CD14-positive monocyte (primary cell): ENCODE results near the gene CAPN13. TPM values are rescaled to one million over a fixed set of nuclear protein-coding genes. Genes with fewer than 3 reads are reported as not detected.

Source experiments
- DNase-seq, 3 donors: peaks; one replicate each; pipeline ENCODE4 v3.0.0-alpha.2; 2011 to 2022
- H2AFZ ChIP-seq: 2 replicates; pipeline ENCODE4 v1.6.0; 2012; ENCODE audit warnings: mild to moderate bottlenecking, low read depth, low read length, inconsistent platforms; ENCODE audit not compliant: insufficient read depth, poor library complexity, severe bottlenecking
- H3K27ac ChIP-seq, 2 donors: 1 replicate in 1 of 2; 2 replicates in 1 of 2; pipeline ENCODE4 v1.5.1; 2012 to 2013; ENCODE audit warnings: low read length in 2 of 2, control low read depth in 1 of 2, inconsistent platforms in 1 of 2, low read depth in 1 of 2, mild to moderate bottlenecking in 1 of 2
- H3K27me3 ChIP-seq, 2 donors: one replicate each; pipeline versions ENCODE4 v1.6.0 to v1.6.1; 2011 to 2013; ENCODE audit warnings: low read length in 2 of 2; ENCODE audit not compliant: control insufficient read depth in 2 of 2, insufficient read depth in 2 of 2
- H3K36me3 ChIP-seq, 2 donors: replicated peaks in 1 of 2; 1 replicate in 1 of 2; 2 replicates in 1 of 2; pipeline versions ENCODE4 v1.5.1 to v1.6.1; 2012 to 2013; ENCODE audit warnings: low read length in 2 of 2, control low read depth in 1 of 2, inconsistent platforms in 1 of 2, mild to moderate bottlenecking in 1 of 2; ENCODE audit not compliant: insufficient read depth in 2 of 2, control insufficient read depth in 1 of 2
- H3K4me1 ChIP-seq, 2 donors: 1 replicate in 1 of 2; 2 replicates in 1 of 2; pipeline versions ENCODE4 v1.5.1 to v1.6.1; 2012 to 2013; ENCODE audit warnings: low read length in 2 of 2, control low read depth in 1 of 2, inconsistent platforms in 1 of 2, mild to moderate bottlenecking in 1 of 2, moderate library complexity in 1 of 2; ENCODE audit not compliant: insufficient read depth in 2 of 2, control insufficient read depth in 1 of 2
- H3K4me2 ChIP-seq: replicated peaks from 2 replicates; pipeline ENCODE3; 2012; ENCODE audit warnings: low read length, moderate library complexity, mild to moderate bottlenecking; ENCODE audit not compliant: poor library complexity, severe bottlenecking; ENCODE audit errors: extremely low read depth
- H3K4me3 ChIP-seq, 3 experiments: fragments of 200-600 bp in 1 of 3; sonication (generic) in 1 of 3; replicated peaks in 1 of 3; 1 replicate in 2 of 3; 2 replicates in 1 of 3; pipeline ENCODE4 v1.5.1; 2011 to 2013; ENCODE audit warnings: low read length in 3 of 3, mild to moderate bottlenecking in 3 of 3, control low read depth in 2 of 3, low read depth in 2 of 3, inconsistent platforms in 1 of 3, moderate library complexity in 1 of 3
- H3K79me2 ChIP-seq: 2 replicates; pipeline ENCODE4 v1.6.0; 2012; ENCODE audit warnings: mild to moderate bottlenecking, control low read depth, inconsistent platforms, low read length, moderate library complexity; ENCODE audit not compliant: insufficient read depth
- H3K9ac ChIP-seq: 2 replicates; pipeline ENCODE4 v1.6.0; 2017; ENCODE audit warnings: low read length, mild to moderate bottlenecking; ENCODE audit not compliant: insufficient read depth, poor library complexity, severe bottlenecking
- H3K9me3 ChIP-seq, 2 donors: replicated peaks in 1 of 2; 1 replicate in 1 of 2; 2 replicates in 1 of 2; pipeline versions ENCODE4 v1.5.1 to v1.6.1; 2012 to 2013; ENCODE audit warnings: low read length in 2 of 2, control low read depth in 1 of 2; ENCODE audit not compliant: control insufficient read depth in 1 of 2, insufficient read depth in 1 of 2
- H4K20me1 ChIP-seq: 2 replicates; pipeline ENCODE4 v1.6.0; 2012; ENCODE audit warnings: mild to moderate bottlenecking, low read length, control low read depth, moderate library complexity; ENCODE audit not compliant: insufficient read depth
- H3K27ac Mint-ChIP-seq, 7 donors: one replicate each; pipeline ENCODE4 v1.8.0; 2020; ENCODE audit warnings: mild to moderate bottlenecking in 7 of 7, mixed read lengths in 7 of 7, moderate library complexity in 6 of 7, inconsistent platforms in 2 of 7
- H3K27me3 Mint-ChIP-seq, 3 donors: one replicate each; pipeline ENCODE4 v1.8.0; 2021 to 2022; ENCODE audit warnings: low read depth in 3 of 3, mild to moderate bottlenecking in 3 of 3, mixed read lengths in 3 of 3, moderate library complexity in 3 of 3, inconsistent platforms in 1 of 3
- H3K36me3 Mint-ChIP-seq, 2 donors: one replicate each; pipeline ENCODE4 v1.8.0; 2020; ENCODE audit warnings: mixed read lengths in 2 of 2, inconsistent platforms in 1 of 2, mild to moderate bottlenecking in 1 of 2
- H3K4me1 Mint-ChIP-seq: one replicate; pipeline ENCODE4 v1.8.0; 2020; ENCODE audit warnings: mild to moderate bottlenecking, mixed read lengths
- H3K4me3 Mint-ChIP-seq, 2 donors: one replicate each; pipeline ENCODE4 v1.8.0; 2020; ENCODE audit warnings: mild to moderate bottlenecking in 2 of 2, mixed read lengths in 2 of 2, moderate library complexity in 1 of 2
- H3K9me3 Mint-ChIP-seq, 7 donors: one replicate each; pipeline ENCODE4 v1.8.0; 2020 to 2022; ENCODE audit warnings: mixed read lengths in 7 of 7, mild to moderate bottlenecking in 6 of 7, moderate library complexity in 6 of 7, inconsistent platforms in 2 of 7
- WGBS: methylation state at CpG from one replicate; pipeline ENCODE4 v1.1.5; 2013; ENCODE audit warnings: missing lambda C conversion rate; ENCODE audit not compliant: insufficient coverage; 5-methylcytosine and 5-hydroxymethylcytosine counted together
- intact Hi-C, 2 donors: fragments of 100-400 bp; cut with micrococcal nuclease; formaldehyde crosslinking; loops; one replicate each; pipeline versions ENCODE4 v1.15.0 to v1.15.1; 2023
- polyA plus RNA-seq, 3 donors: library from polyadenylated mRNA; depleted of rRNA in 1 of 3; unstranded in 2 of 3; stranded (reverse) in 1 of 3; fragments of 300-500 nt in 2 of 3; fragments of >200 nt in 1 of 3; fragmentation: Illumina TruSeq in 2 of 3; gene quantifications; 1 replicate in 2 of 3; 2 replicates in 1 of 3; pipeline ENCODE4 v1.2.3, GENCODE V29; 2012 to 2021
- TF ChIP-seq, protein P1 (sequence below): fragments of 200-600 bp; IDR thresholded peaks from one replicate; pipeline ENCODE4 v1.8.0; 2022; ENCODE audit warnings: antibody characterized with exemption, mild to moderate bottlenecking

The CAPN13 gene
- polyA plus RNA-seq, 3 donors = not detected

- 100% methylated on average over 2 of the region's 3 CpGs for WGBS
- no peak for DNase-seq
- peaks cover 2% of the 10 kb centered on the region for H3K4me1 Mint-ChIP-seq
- Histone ChIP-seq H3K79me2 (no peaks in the 10 kb centered on the region), H3K4me2 (no peak overlapping the region), H3K9me3 (no peaks in the 10 kb centered on the region), H3K9ac (no peak overlapping the region), H4K20me1 (no peaks in the 10 kb centered on the region), H3K4me3 (no peak overlapping the region), H3K36me3 (no peaks in the 10 kb centered on the region), H3K27me3 (no peaks in the 10 kb centered on the region), H2AFZ (no peak overlapping the region), H3K4me1 (no peaks in the 10 kb centered on the region), H3K27ac (no peak overlapping the region)
- H3K36me3 Mint-ChIP-seq = no peaks in the 10 kb centered on the region
- TF ChIP-seq, protein P1, sequence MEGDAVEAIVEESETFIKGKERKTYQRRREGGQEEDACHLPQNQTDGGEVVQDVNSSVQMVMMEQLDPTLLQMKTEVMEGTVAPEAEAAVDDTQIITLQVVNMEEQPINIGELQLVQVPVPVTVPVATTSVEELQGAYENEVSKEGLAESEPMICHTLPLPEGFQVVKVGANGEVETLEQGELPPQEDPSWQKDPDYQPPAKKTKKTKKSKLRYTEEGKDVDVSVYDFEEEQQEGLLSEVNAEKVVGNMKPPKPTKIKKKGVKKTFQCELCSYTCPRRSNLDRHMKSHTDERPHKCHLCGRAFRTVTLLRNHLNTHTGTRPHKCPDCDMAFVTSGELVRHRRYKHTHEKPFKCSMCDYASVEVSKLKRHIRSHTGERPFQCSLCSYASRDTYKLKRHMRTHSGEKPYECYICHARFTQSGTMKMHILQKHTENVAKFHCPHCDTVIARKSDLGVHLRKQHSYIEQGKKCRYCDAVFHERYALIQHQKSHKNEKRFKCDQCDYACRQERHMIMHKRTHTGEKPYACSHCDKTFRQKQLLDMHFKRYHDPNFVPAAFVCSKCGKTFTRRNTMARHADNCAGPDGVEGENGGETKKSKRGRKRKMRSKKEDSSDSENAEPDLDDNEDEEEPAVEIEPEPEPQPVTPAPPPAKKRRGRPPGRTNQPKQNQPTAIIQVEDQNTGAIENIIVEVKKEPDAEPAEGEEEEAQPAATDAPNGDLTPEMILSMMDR = no peak
- intact Hi-C loops = no loop called here
- peaks cover 0 to 1% (median 0%) of the 10 kb centered on the region in 7 donors for H3K9me3 Mint-ChIP-seq
- H3K27me3 Mint-ChIP-seq = peaks cover 4 to 7% (median 7%) of the 10 kb centered on the region in 3 donors
- no peak overlapping the region for H3K4me3 Mint-ChIP-seq
- H3K27ac Mint-ChIP-seq = no peak overlapping the region
Observed at GRCh38 chr2:30680121-30680520, 127.1 kb downstream of the CAPN13 start.

GRCh38 chr2:30679426-30680088 is 127.7 kb downstream of the CAPN13 start:
- no peaks in the 10 kb centered on the region for H3K4me1 ChIP-seq
- H4K20me1 ChIP-seq = no peaks in the 10 kb centered on the region
- H3K27me3 ChIP-seq = no peaks in the 10 kb centered on the region
- no peak overlapping the region for H3K4me3 ChIP-seq
- TF ChIP-seq, protein P1 = no peak
- H2AFZ ChIP-seq = no peak overlapping the region
- no peak for DNase-seq
- intact Hi-C loops = no loop called here
- H3K36me3 ChIP-seq = no peaks in the 10 kb centered on the region
- peak overlapping the region; percentile 15 for H3K9ac ChIP-seq
- WGBS = 96% methylated on average over 8 of the region's 12 CpGs
- H3K9me3 ChIP-seq = no peaks in the 10 kb centered on the region
- no peak overlapping the region for H3K4me2 ChIP-seq
- H3K4me3 Mint-ChIP-seq = no peak overlapping the region
- H3K9me3 Mint-ChIP-seq = peaks cover 0 to 2% (median 0%) of the 10 kb centered on the region in 7 donors
- no peaks in the 10 kb centered on the region for H3K36me3 Mint-ChIP-seq
- peaks cover 2% of the 10 kb centered on the region for H3K4me1 Mint-ChIP-seq
- no peak overlapping the region for H3K27ac ChIP-seq
- H3K27me3 Mint-ChIP-seq = peaks cover 4 to 9% (median 7%) of the 10 kb centered on the region in 3 donors
- H3K27ac Mint-ChIP-seq = no peak overlapping the region
- H3K79me2 ChIP-seq = no peaks in the 10 kb centered on the region
